ENCODE results near the gene DRAXIN. TPM values are rescaled to one million over a fixed set of nuclear protein-coding genes. Genes with fewer than 3 reads are reported as not detected.

The DRAXIN gene
- total RNA-seq, 4 donors from 2014 or later, result 0.14 to 0.16 TPM; not detected in 2

- TF ChIP-seq EP300 (IDR thresholded peaks at IDR 0.05; ENCODE audit: low read depth) (no peak), CTCF (IDR thresholded peaks at IDR 0.05) (no peak), POLR2A (IDR thresholded peaks at IDR 0.05) (no peak), POLR2AphosphoS5 (IDR thresholded peaks at IDR 0.05) (no peak)
- 58% methylated on average over 5 of the region's 5 CpGs; no CpG with 5 or more reads in 1 of the 2 donors for WGBS, 2 donors (ENCODE audit: low coverage in 1 of 2)
- DNase-seq, result no peak
- no peak overlapping the region for H3K27ac ChIP-seq
- H3K27me3 ChIP-seq, result peaks cover 64% of the 10 kb centered on the region
- intact Hi-C loops (cut with DNase I; ENCODE audit: low total_unique reads) (no loop called here), in situ Hi-C loops (cut with MboI; ENCODE audit: low pct_ligation_motif_present in 1 of 4, low pct_unique_long_range_greater_than_20kb in 1 of 4, low sequenced_read_pairs in 3 of 4) (no loop called here)
- H3K9me3 ChIP-seq, result no peaks in the 10 kb centered on the region
- peaks cover 4 to 21% (median 17%) of the 10 kb centered on the region in 4 donors for H3K4me1 ChIP-seq
- H3K4me3 ChIP-seq, result no peak overlapping the region
- H3K36me3 ChIP-seq, result no peaks in the 10 kb centered on the region
Measured at GRCh38 chr1:11693917-11694316, 2.4 kb downstream of the DRAXIN start.

GRCh38 chr1:11695861-11696260 lies 4.4 kb downstream of the DRAXIN start:
- TF ChIP-seq POLR2A (IDR thresholded peaks at IDR 0.05) (no peak), EP300 (IDR thresholded peaks at IDR 0.05; ENCODE audit: low read depth) (no peak), CTCF (IDR thresholded peaks at IDR 0.05) (no peak), POLR2AphosphoS5 (IDR thresholded peaks at IDR 0.05) (no peak)
- in situ Hi-C loops (cut with MboI; ENCODE audit: low pct_ligation_motif_present in 1 of 4, low pct_unique_long_range_greater_than_20kb in 1 of 4, low sequenced_read_pairs in 3 of 4) (no loop called here), intact Hi-C loops (cut with DNase I; ENCODE audit: low total_unique reads) (no loop called here)
- H3K9me3 ChIP-seq, result no peaks in the 10 kb centered on the region
- DNase-seq, result no peak
- no peak overlapping the region for H3K4me3 ChIP-seq
- 77 to 100% methylated on average over 2 to 6 of the region's 6 CpGs for WGBS, 2 donors (ENCODE audit: low coverage in 1 of 2)
- H3K27me3 ChIP-seq, result peaks cover 50% of the 10 kb centered on the region
- no peak overlapping the region for H3K27ac ChIP-seq
- peaks cover 0 to 15% (median 13%) of the 10 kb centered on the region in 4 donors for H3K4me1 ChIP-seq
- H3K36me3 ChIP-seq, result no peaks in the 10 kb centered on the region

GRCh38 chr1:11697188-11697892 lies 5.8 kb downstream of the DRAXIN start:
- no peak overlapping the region for H3K27ac ChIP-seq
- H3K27me3 ChIP-seq, result peaks cover 40% of the 10 kb centered on the region
- in situ Hi-C loops (cut with MboI; ENCODE audit: low pct_ligation_motif_present in 1 of 4, low pct_unique_long_range_greater_than_20kb in 1 of 4, low sequenced_read_pairs in 3 of 4), result no loop called here
- H3K9me3 ChIP-seq, result no peaks in the 10 kb centered on the region
- no peak overlapping the region for H3K4me3 ChIP-seq
- peaks cover 0 to under 1% (median 0%) of the 10 kb centered on the region in 4 donors for H3K4me1 ChIP-seq
- no peak for DNase-seq
- no peaks in the 10 kb centered on the region for H3K36me3 ChIP-seq
- TF ChIP-seq CTCF (IDR thresholded peaks at IDR 0.05) (no peak), POLR2AphosphoS5 (IDR thresholded peaks at IDR 0.05) (no peak), POLR2A (IDR thresholded peaks at IDR 0.05) (no peak), EP300 (IDR thresholded peaks at IDR 0.05; ENCODE audit: low read depth) (no peak)
- intact Hi-C loops (cut with DNase I; ENCODE audit: low total_unique reads), result no loop called here
- 56 to 100% methylated on average over 2 to 8 of the region's 8 CpGs for WGBS, 2 donors (ENCODE audit: low coverage in 1 of 2)

- H3K27me3 ChIP-seq, result peaks cover 35% of the 10 kb centered on the region
- H3K4me1 ChIP-seq, result no peaks in the 10 kb centered on the region
- DNase-seq, result no peak
- no peak overlapping the region for H3K27ac ChIP-seq
- H3K36me3 ChIP-seq, result no peaks in the 10 kb centered on the region
- TF ChIP-seq POLR2AphosphoS5 (IDR thresholded peaks at IDR 0.05), result no peak
- no peak for TF ChIP-seq CTCF (IDR thresholded peaks at IDR 0.05)
- no peak for TF ChIP-seq EP300 (IDR thresholded peaks at IDR 0.05; ENCODE audit: low read depth)
- no peak for TF ChIP-seq POLR2A (IDR thresholded peaks at IDR 0.05)
- no peaks in the 10 kb centered on the region for H3K9me3 ChIP-seq
- intact Hi-C loops (cut with DNase I; ENCODE audit: low total_unique reads) (no loop called here), in situ Hi-C loops (cut with MboI; ENCODE audit: low pct_ligation_motif_present in 1 of 4, low pct_unique_long_range_greater_than_20kb in 1 of 4, low sequenced_read_pairs in 3 of 4) (no loop called here)
- no peak overlapping the region for H3K4me3 ChIP-seq
- WGBS, 2 donors (ENCODE audit: low coverage in 1 of 2), result 40 to 67% methylated on average over 1 to 5 of the region's 5 CpGs
Measured at GRCh38 chr1:11697893-11698210, 6.3 kb downstream of the DRAXIN start.
